ENCODE results near the gene VPS13D.

The VPS13D gene

GRCh38 chr1:12426030-12426429, 196.2 kb downstream of the VPS13D start:
- no peak for DNase-seq (ENCODE audit: low read depth)

GRCh38 chr1:12428334-12428733, 198.5 kb downstream of the VPS13D start:
- no peak for DNase-seq (ENCODE audit: low read depth)

GRCh38 chr1:12430525-12430924, 200.7 kb downstream of the VPS13D start:
- no peak for DNase-seq (ENCODE audit: low read depth)

- no peak for DNase-seq (ENCODE audit: low read depth)
Measured at GRCh38 chr1:12432897-12433296, 203.1 kb downstream of the VPS13D start.

- DNase-seq (ENCODE audit: low read depth) = no peak
Measured at GRCh38 chr1:12433323-12434053, 203.7 kb downstream of the VPS13D start.

GRCh38 chr1:12434174-12434573, 204.3 kb downstream of the VPS13D start:
- DNase-seq (ENCODE audit: low read depth) = peak; percentile 49

- DNase-seq (ENCODE audit: low read depth) = no peak
Measured at GRCh38 chr1:12434686-12435085, 204.9 kb downstream of the VPS13D start.

- DNase-seq (ENCODE audit: low read depth) = peak; percentile 15
Measured at GRCh38 chr1:12435639-12436344, 206.0 kb downstream of the VPS13D start.

- DNase-seq (ENCODE audit: low read depth) = no peak
Measured at GRCh38 chr1:12436345-12436658, 206.5 kb downstream of the VPS13D start.

GRCh38 chr1:12436817-12437599, 207.2 kb downstream of the VPS13D start:
- DNase-seq (ENCODE audit: low read depth) = peak; percentile 30

GRCh38 chr1:12437629-12438028, 207.8 kb downstream of the VPS13D start:
- DNase-seq (ENCODE audit: low read depth) = no peak

GRCh38 chr1:12438349-12438924, 208.6 kb downstream of the VPS13D start:
- peak; percentile 42 for DNase-seq (ENCODE audit: low read depth)

GRCh38 chr1:12439073-12439472, 209.2 kb downstream of the VPS13D start:
- DNase-seq (ENCODE audit: low read depth) = no peak

- no peak for DNase-seq (ENCODE audit: low read depth)
Measured at GRCh38 chr1:12441414-12442105, 211.7 kb downstream of the VPS13D start.

- DNase-seq (ENCODE audit: low read depth) = no peak
Measured at GRCh38 chr1:12442217-12442616, 212.4 kb downstream of the VPS13D start.

GRCh38 chr1:12443151-12443550, 213.3 kb downstream of the VPS13D start:
- no peak for DNase-seq (ENCODE audit: low read depth)

GRCh38 chr1:12444329-12444841, 214.6 kb downstream of the VPS13D start:
- DNase-seq (ENCODE audit: low read depth) = no peak

GRCh38 chr1:12445257-12445656, 215.4 kb downstream of the VPS13D start:
- no peak for DNase-seq (ENCODE audit: low read depth)

GRCh38 chr1:12446593-12446992, 216.8 kb downstream of the VPS13D start:
- DNase-seq (ENCODE audit: low read depth) = no peak

GRCh38 chr1:12447307-12447706, 217.5 kb downstream of the VPS13D start:
- DNase-seq (ENCODE audit: low read depth) = no peak

GRCh38 chr1:12447849-12448312, 218.1 kb downstream of the VPS13D start:
- no peak for DNase-seq (ENCODE audit: low read depth)

- DNase-seq (ENCODE audit: low read depth) = no peak
Measured at GRCh38 chr1:12448746-12449177, 218.9 kb downstream of the VPS13D start.

All from activated gamma-delta T cell treated with anti-CD3 and anti-CD28 coated beads, Interleukin-2, amount 50 U/mL, for 16 hours (primary cell).